Right lobe of liver (tissue), 6 donors: ENCODE measurements around the gene NELL2. TPM values are rescaled to one million over a fixed set of nuclear protein-coding genes. Genes with fewer than 3 reads are reported as not detected.

Experiments used
- ATAC-seq, 4 donors: fragments of 200-7000 bp; cut with Tn5 transposase; one replicate each; pipeline ENCODE4 v1.9.1; 2020; ENCODE audit warnings: mild to moderate bottlenecking in 4 of 4, moderate library complexity in 4 of 4
- DNase-seq, 3 donors: peaks; one replicate each; pipeline ENCODE4 v3.0.0-alpha.2; 2020
- H3K27ac ChIP-seq, 3 donors: fragments of 200-600 bp; one replicate each; pipeline ENCODE4 v1.8.0; 2022
- H3K27me3 ChIP-seq, 2 donors: fragments of 200-600 bp; one replicate each; pipeline ENCODE4 v1.8.0; 2022
- H3K36me3 ChIP-seq, 4 donors: fragments of 200-600 bp; sonication (generic) in 1 of 4; one replicate each; pipeline versions ENCODE4 v1.5.1 to v1.8.0; 2017 to 2022; ENCODE audit warnings: control low read depth in 1 of 4
- H3K4me1 ChIP-seq, 4 donors: fragments of 200-600 bp; sonication (generic) in 1 of 4; one replicate each; pipeline versions ENCODE4 v1.5.1 to v1.8.0; 2017 to 2022; ENCODE audit warnings: control low read depth in 1 of 4
- H3K4me3 ChIP-seq, 3 donors: fragments of 200-600 bp; one replicate each; pipeline ENCODE4 v1.8.0; 2022
- H3K9me3 ChIP-seq, 4 donors: fragments of 200-600 bp; sonication (generic) in 1 of 4; one replicate each; pipeline versions ENCODE4 v1.5.1 to v1.8.0; 2017 to 2022; ENCODE audit warnings: control low read depth in 1 of 4
- POLR2A ChIP-seq: fragments of 450-650 bp; IDR thresholded peaks from one replicate; pipeline ENCODE4 v1.6.1; 2017; ENCODE audit warnings: antibody characterized with exemption, mild to moderate bottlenecking
- whole genome bisulfite sequencing: methylation state at CpG from one replicate; pipeline ENCODE4 v1.1.6; 2018; ENCODE audit warnings: low coverage, low lambda C conversion rate; ENCODE audit not compliant: insufficient coverage; ENCODE audit errors: missing lambda C conversion rate; 5-methylcytosine and 5-hydroxymethylcytosine counted together
- intact Hi-C, 2 donors: fragments of 100-400 bp; cut with DNase I; formaldehyde crosslinking; loops; one replicate each; pipeline versions ENCODE4 v1.11.2 to v1.14.1; 2022
- total RNA-seq, 6 experiments: library from RNA; depleted of rRNA in 2 of 6; stranded (reverse); fragments of >200 nt in 2 of 6; fragmentation: NEBNext Ultra II Directional in 3 of 6; extraction: Animal tissue kit (Norgen Biotek cat#: 25700) in 3 of 6; gene quantifications; one replicate each; pipeline versions ENCODE4 v1.1.0 to v1.2.4, GENCODE V29; 2016 to 2023
- TF ChIP-seq, protein P1 (sequence below), 4 donors: fragments of 200-600 bp in 3 of 4; fragments of 450-650 bp in 1 of 4; IDR thresholded peaks; one replicate each; pipeline versions ENCODE4 v1.5.1 to v1.8.0; 2016 to 2022; ENCODE audit warnings: antibody characterized with exemption in 4 of 4, mild to moderate bottlenecking in 2 of 4
- donor health status: DM: no; HTN: yes; CAD: no.
- donor health status: DM: no; HTN: no; CAD: no.
- donor health status: DM: no; HTN: no; CAD: no.
- donor health status: DM: no; HTN: yes; CAD: no.
- donor health status: DM: no; HTN: yes; CAD: no.

Gene NELL2
- total RNA-seq, 6 experiments from 2014 or later, result 0.15 to 0.43 (median 0.43) TPM; not detected in 3

GRCh38 chr12:44589697-44590096, 286.4 kb downstream of the NELL2 start:
- intact Hi-C loops, result no loop called here

GRCh38 chr12:44588651-44589050, 287.5 kb downstream of the NELL2 start:
- no peak for ATAC-seq

More at GRCh38 chr12:44589697-44590096, 286.4 kb downstream of the NELL2 start:
- ATAC-seq (no peak), DNase-seq (no peak)
- Histone ChIP-seq H3K27ac (no peak overlapping the region), H3K27me3 (no peaks in the 10 kb centered on the region), H3K4me1 (no peaks in the 10 kb centered on the region), H3K36me3 (no peaks in the 10 kb centered on the region), H3K9me3 (no peaks in the 10 kb centered on the region), H3K4me3 (no peak overlapping the region)
- no peak for TF ChIP-seq POLR2A
- TF ChIP-seq, protein P1, sequence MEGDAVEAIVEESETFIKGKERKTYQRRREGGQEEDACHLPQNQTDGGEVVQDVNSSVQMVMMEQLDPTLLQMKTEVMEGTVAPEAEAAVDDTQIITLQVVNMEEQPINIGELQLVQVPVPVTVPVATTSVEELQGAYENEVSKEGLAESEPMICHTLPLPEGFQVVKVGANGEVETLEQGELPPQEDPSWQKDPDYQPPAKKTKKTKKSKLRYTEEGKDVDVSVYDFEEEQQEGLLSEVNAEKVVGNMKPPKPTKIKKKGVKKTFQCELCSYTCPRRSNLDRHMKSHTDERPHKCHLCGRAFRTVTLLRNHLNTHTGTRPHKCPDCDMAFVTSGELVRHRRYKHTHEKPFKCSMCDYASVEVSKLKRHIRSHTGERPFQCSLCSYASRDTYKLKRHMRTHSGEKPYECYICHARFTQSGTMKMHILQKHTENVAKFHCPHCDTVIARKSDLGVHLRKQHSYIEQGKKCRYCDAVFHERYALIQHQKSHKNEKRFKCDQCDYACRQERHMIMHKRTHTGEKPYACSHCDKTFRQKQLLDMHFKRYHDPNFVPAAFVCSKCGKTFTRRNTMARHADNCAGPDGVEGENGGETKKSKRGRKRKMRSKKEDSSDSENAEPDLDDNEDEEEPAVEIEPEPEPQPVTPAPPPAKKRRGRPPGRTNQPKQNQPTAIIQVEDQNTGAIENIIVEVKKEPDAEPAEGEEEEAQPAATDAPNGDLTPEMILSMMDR (IDR thresholded peaks at IDR 0.05), result no peak

GRCh38 chr12:44584625-44585024, 291.5 kb downstream of the NELL2 start:
- TF ChIP-seq POLR2A, result no peak
- TF ChIP-seq, protein P1 (IDR thresholded peaks at IDR 0.05), result no peak
- 64% methylated on average over 2 of the region's 2 CpGs for WGBS
- no peaks in the 10 kb centered on the region for H3K36me3 ChIP-seq
- no peaks in the 10 kb centered on the region for H3K4me1 ChIP-seq
- H3K27me3 ChIP-seq, result no peaks in the 10 kb centered on the region
- no peaks in the 10 kb centered on the region for H3K9me3 ChIP-seq
- DNase-seq, result no peak
- intact Hi-C loops, result no loop called here
- no peak for ATAC-seq
- H3K4me3 ChIP-seq, result no peak overlapping the region
- H3K27ac ChIP-seq, result no peak overlapping the region

More at GRCh38 chr12:44588651-44589050, 287.5 kb downstream of the NELL2 start:
- Histone ChIP-seq H3K27ac (no peak overlapping the region), H3K9me3 (no peaks in the 10 kb centered on the region), H3K36me3 (no peaks in the 10 kb centered on the region), H3K4me3 (no peak overlapping the region), H3K27me3 (no peaks in the 10 kb centered on the region), H3K4me1 (no peaks in the 10 kb centered on the region)
- no peak for DNase-seq
- TF ChIP-seq POLR2A, result no peak
- TF ChIP-seq, protein P1 (IDR thresholded peaks at IDR 0.05), result no peak
- WGBS, result 60% methylated on average over 1 of the region's 1 CpG
- intact Hi-C loops, result no loop called here

- no peaks in the 10 kb centered on the region for H3K4me1 ChIP-seq
- H3K36me3 ChIP-seq, result no peaks in the 10 kb centered on the region
- TF ChIP-seq, protein P1 (IDR thresholded peaks at IDR 0.05), result no peak
- TF ChIP-seq POLR2A, result no peak
- 62% methylated on average over 3 of the region's 3 CpGs for WGBS
- intact Hi-C loops, result no loop called here
- ATAC-seq (no peak), DNase-seq (no peak)
- no peak overlapping the region for H3K4me3 ChIP-seq
- no peak overlapping the region for H3K27ac ChIP-seq
- no peaks in the 10 kb centered on the region for H3K27me3 ChIP-seq
- H3K9me3 ChIP-seq, result no peaks in the 10 kb centered on the region
Measured at GRCh38 chr12:44582521-44582920, 293.6 kb downstream of the NELL2 start.

DNA sequence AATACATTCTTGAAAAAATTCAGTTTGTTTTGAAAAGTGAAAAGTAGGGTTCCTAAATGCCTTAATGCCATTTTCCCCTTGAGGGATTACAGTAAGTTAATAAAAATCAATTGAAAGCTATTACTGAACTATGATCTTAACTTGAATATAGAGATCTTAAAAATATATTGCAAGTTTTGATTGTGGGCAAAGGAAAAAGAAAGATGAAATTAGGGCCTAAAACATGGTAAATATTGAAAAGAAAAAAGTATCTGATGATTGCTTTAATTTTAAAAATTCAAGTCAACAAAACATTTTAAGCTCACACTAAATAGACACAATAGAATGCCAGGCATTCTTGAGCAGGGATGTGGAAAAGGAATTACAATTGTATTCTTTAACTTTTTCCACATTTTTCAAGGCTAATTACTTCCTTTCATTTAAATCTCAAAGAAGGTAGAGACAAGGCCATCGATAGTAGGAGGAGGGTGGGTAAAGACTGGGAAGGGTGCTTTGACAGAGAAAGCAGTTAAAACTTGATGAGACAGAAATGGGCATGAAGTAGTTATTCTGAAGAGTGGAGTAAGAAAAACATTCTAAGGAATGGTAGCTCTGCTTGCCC, 294.4 kb downstream of the NELL2 start:
- no peaks in the 10 kb centered on the region for H3K4me1 ChIP-seq
- H3K4me3 ChIP-seq, result no peak overlapping the region
- no peaks in the 10 kb centered on the region for H3K36me3 ChIP-seq
- TF ChIP-seq, protein P1 (IDR thresholded peaks at IDR 0.05), result no peak
- TF ChIP-seq POLR2A, result no peak
- no peak overlapping the region for H3K27ac ChIP-seq
- intact Hi-C loops, result no loop called here
- no peaks in the 10 kb centered on the region for H3K27me3 ChIP-seq
- WGBS, result 26% methylated on average over 1 of the region's 1 CpG
- ATAC-seq, result no peak
- no peaks in the 10 kb centered on the region for H3K9me3 ChIP-seq
- no peak for DNase-seq
